H1 (cell line): ENCODE results near the gene EME2. TPM values are rescaled to one million over a fixed set of nuclear protein-coding genes. Genes with fewer than 3 reads are reported as not detected.

Experiments used
- CTCF ChIA-PET: fragments of 300-600 bp; sonication (Branson Sonifier 250); formaldehyde crosslinking; loops from one replicate; lab custom pipeline; 2021; ENCODE audit not compliant: partially characterized antibody; lab: Charles Lee
- POLR2A ChIA-PET: fragments of 300-600 bp; sonication (Branson Sonifier 250); formaldehyde crosslinking; loops from one replicate; lab custom pipeline; 2021; ENCODE audit warnings: inconsistent platforms; ENCODE audit not compliant: partially characterized antibody; lab: Charles Lee
- DNase-seq, 2 experiments: peaks; one replicate each; pipeline versions ENCODE4 v3.0.0 to v3.0.0-alpha.2; 2010 to 2022; ENCODE audit warnings: low spot score in 2 of 2, low read depth in 1 of 2, mixed read lengths in 1 of 2
- FAIRE-seq: peaks from 2 replicates; lab custom pipeline; 2011; peaks lifted over from hg19 to GRCh38; lab: Jason Lieb, UNC
- H2AFZ ChIP-seq: 2 replicates; pipeline ENCODE4 v1.8.1; 2012; ENCODE audit warnings: low read length, inconsistent platforms
- H2AK5ac ChIP-seq: 2 replicates; pipeline ENCODE4 v1.6.1; 2013; ENCODE audit warnings: low read depth, low read length
- H2BK120ac ChIP-seq: replicated peaks from 2 replicates; pipeline ENCODE3; 2013; ENCODE audit warnings: low read depth, low read length, inconsistent platforms
- H2BK12ac ChIP-seq: 2 replicates; pipeline ENCODE4 v1.6.1; 2013; ENCODE audit warnings: low read depth, low read length
- H2BK15ac ChIP-seq: 2 replicates; pipeline ENCODE4 v1.6.1; 2013; ENCODE audit warnings: low read length
- H2BK20ac ChIP-seq: 2 replicates; pipeline ENCODE4 v1.6.1; 2013; ENCODE audit warnings: low read length
- H2BK5ac ChIP-seq: 2 replicates; pipeline ENCODE4 v1.6.1; 2013; ENCODE audit warnings: low read depth, low read length
- H3K14ac ChIP-seq: 2 replicates; pipeline ENCODE4 v1.6.1; 2013; ENCODE audit warnings: inconsistent platforms; ENCODE audit not compliant: insufficient read length
- H3K18ac ChIP-seq: 2 replicates; pipeline ENCODE4 v1.6.1; 2013; ENCODE audit warnings: low read length; ENCODE audit errors: extremely low read depth
- H3K23ac ChIP-seq: 2 replicates; pipeline ENCODE4 v1.6.1; 2013; ENCODE audit warnings: inconsistent platforms; ENCODE audit not compliant: insufficient read length
- H3K23me2 ChIP-seq: 2 replicates; pipeline ENCODE4 v1.6.1; 2013; ENCODE audit warnings: low read depth, low read length
- H3K27ac ChIP-seq: 2 replicates; pipeline ENCODE4 v1.6.1; 2011; ENCODE audit warnings: low read depth, low read length, inconsistent platforms
- H3K27me3 ChIP-seq, 4 experiments: replicated peaks in 1 of 4; 1 replicate in 1 of 4; 2 replicates in 3 of 4; pipeline versions ENCODE4 v1.6.1 to v1.8.1; 2011 to 2013; ENCODE audit warnings: low read length in 3 of 4, mild to moderate bottlenecking in 3 of 4, inconsistent platforms in 2 of 4, mixed read lengths in 2 of 4, moderate library complexity in 1 of 4; ENCODE audit not compliant: control insufficient read depth in 3 of 4, insufficient read depth in 3 of 4; ENCODE audit errors: extremely low read depth in 1 of 4
- H3K36me3 ChIP-seq, 4 experiments: 2 replicates each; pipeline versions ENCODE4 v1.6.1 to v1.8.1; 2011 to 2013; ENCODE audit warnings: mild to moderate bottlenecking in 4 of 4, low read length in 3 of 4, moderate library complexity in 2 of 4, control low read depth in 1 of 4, inconsistent platforms in 1 of 4; ENCODE audit not compliant: insufficient read depth in 4 of 4, control insufficient read depth in 2 of 4
- H3K4ac ChIP-seq: replicated peaks from 2 replicates; pipeline ENCODE3; 2013; ENCODE audit warnings: low read length, low read depth, mixed read lengths, inconsistent platforms; ENCODE audit not compliant: insufficient read length
- H3K4me1 ChIP-seq, 4 experiments: replicated peaks in 1 of 4; 1 replicate in 1 of 4; 2 replicates in 3 of 4; pipeline versions ENCODE4 v1.6.1 to v1.8.1; 2011 to 2013; ENCODE audit warnings: low read length in 3 of 4, inconsistent platforms in 2 of 4, mixed read lengths in 1 of 4; ENCODE audit not compliant: insufficient read depth in 4 of 4, control insufficient read depth in 3 of 4
- H3K4me2 ChIP-seq, 2 experiments: 2 replicates each; pipeline versions ENCODE4 v1.6.1 to v1.8.1; 2011 to 2013; ENCODE audit warnings: low read depth in 2 of 2, low read length in 2 of 2, control low read depth in 1 of 2, inconsistent platforms in 1 of 2, mild to moderate bottlenecking in 1 of 2; ENCODE audit not compliant: insufficient read depth in 1 of 2
- H3K4me3 ChIP-seq, 4 experiments: fragments of 200-600, 300-600 bp in 1 of 4; sonication (generic), shearing (Covaris generic), sonication (Bioruptor Twin) in 1 of 4; 2 replicates each; pipeline versions ENCODE4 v1.5.1 to v1.8.1; 2011 to 2016; ENCODE audit warnings: low read length in 4 of 4, low read depth in 3 of 4, control low read depth in 2 of 4, inconsistent platforms in 2 of 4, mild to moderate bottlenecking in 2 of 4, mixed read lengths in 1 of 4, moderate library complexity in 1 of 4; ENCODE audit not compliant: insufficient read depth in 2 of 4; ENCODE audit errors: extremely low read depth in 1 of 4
- H3K56ac ChIP-seq: replicated peaks from 2 replicates; pipeline ENCODE3; 2013; ENCODE audit warnings: low read depth, mild to moderate bottlenecking, mixed read lengths, low read length, inconsistent platforms; ENCODE audit not compliant: insufficient read length
- H3K79me1 ChIP-seq: 2 replicates; pipeline ENCODE4 v1.6.1; 2013; ENCODE audit warnings: low read depth, low read length, control low read depth
- H3K79me2 ChIP-seq, 2 experiments: 2 replicates each; pipeline versions ENCODE4 v1.6.1 to v1.8.1; 2012 to 2013; ENCODE audit warnings: low read length in 2 of 2, mild to moderate bottlenecking in 2 of 2, inconsistent platforms in 1 of 2; ENCODE audit not compliant: insufficient read depth in 2 of 2, control insufficient read depth in 1 of 2
- H3K9ac ChIP-seq, 4 experiments: replicated peaks in 1 of 4; 1 replicate in 1 of 4; 2 replicates in 3 of 4; pipeline versions ENCODE4 v1.6.1 to v1.8.1; 2011 to 2013; ENCODE audit warnings: low read depth in 3 of 4, low read length in 3 of 4, control low read depth in 2 of 4, mild to moderate bottlenecking in 2 of 4, moderate library complexity in 2 of 4, inconsistent platforms in 1 of 4; ENCODE audit errors: extremely low read depth in 1 of 4
- H3K9me3 ChIP-seq, 2 experiments: 2 replicates each; pipeline versions ENCODE4 v1.6.1 to v1.8.1; 2012 to 2013; ENCODE audit warnings: mild to moderate bottlenecking in 2 of 2, moderate library complexity in 2 of 2, control low read depth in 1 of 2, inconsistent platforms in 1 of 2, low read depth in 1 of 2, low read length in 1 of 2, mixed read lengths in 1 of 2; ENCODE audit not compliant: insufficient read depth in 2 of 2
- H4K20me1 ChIP-seq, 2 experiments: replicated peaks in 1 of 2; 2 replicates each; pipeline versions ENCODE3 to v1.8.1; 2011 to 2013; ENCODE audit warnings: inconsistent platforms in 2 of 2, low read length in 2 of 2, mild to moderate bottlenecking in 1 of 2; ENCODE audit not compliant: insufficient read depth in 2 of 2, control insufficient read depth in 1 of 2
- H4K5ac ChIP-seq: 2 replicates; pipeline ENCODE4 v1.6.1; 2013; ENCODE audit warnings: low read length, low read depth, mixed read lengths, inconsistent platforms; ENCODE audit not compliant: insufficient read length
- H4K8ac ChIP-seq: 2 replicates; pipeline ENCODE4 v1.8.0; 2013; ENCODE audit warnings: mild to moderate bottlenecking, moderate library complexity, low read length, inconsistent platforms; ENCODE audit not compliant: insufficient read depth; ENCODE audit errors: extremely low read depth
- H4K91ac ChIP-seq: replicated peaks from 2 replicates; pipeline ENCODE3; 2013; ENCODE audit warnings: low read length, mixed read lengths, inconsistent platforms; ENCODE audit not compliant: insufficient read length
- ATF3 ChIP-seq: IDR thresholded peaks from 2 replicates; pipeline ENCODE4 v1.6.1; 2011; ENCODE audit warnings: low read depth, mild to moderate bottlenecking, low read length; ENCODE audit not compliant: insufficient read depth
- CEBPB ChIP-seq: IDR thresholded peaks from 2 replicates; pipeline ENCODE4 v1.6.1; 2012; ENCODE audit warnings: low read depth, low read length
- EZH2 ChIP-seq: fragments of 200-600 bp; sonication (generic); IDR thresholded peaks from 2 replicates; pipeline ENCODE4 v1.7.1; 2012; ENCODE audit warnings: low read depth, mild to moderate bottlenecking, moderate library complexity, low read length, inconsistent platforms; ENCODE audit not compliant: severe bottlenecking
- GABPA ChIP-seq: IDR thresholded peaks from 2 replicates; pipeline ENCODE4 v1.6.1; 2011; ENCODE audit warnings: mild to moderate bottlenecking, low read length, moderate library complexity, borderline replicate concordance; ENCODE audit not compliant: insufficient read depth
- HDAC6 ChIP-seq: IDR thresholded peaks from one replicate; pipeline ENCODE4 v1.7.1; 2012; ENCODE audit warnings: low read depth, mild to moderate bottlenecking, inconsistent platforms, low read length, moderate library complexity
- POLR2A ChIP-seq, 2 experiments: IDR thresholded peaks; 1 replicate in 1 of 2; 2 replicates in 1 of 2; pipeline ENCODE4 v1.6.1; 2011; ENCODE audit warnings: low read depth in 2 of 2, low read length in 2 of 2, mild to moderate bottlenecking in 2 of 2; ENCODE audit errors: control extremely low read depth in 1 of 2
- RXRA ChIP-seq: IDR thresholded peaks from 2 replicates; pipeline ENCODE4 v1.6.1; 2011; ENCODE audit warnings: low read depth, mild to moderate bottlenecking, low read length, moderate library complexity; ENCODE audit not compliant: insufficient read depth
- SAP30 ChIP-seq: fragments of 300-600 bp; sonication (generic); IDR thresholded peaks from 2 replicates; pipeline ENCODE4 v1.7.1; 2012; ENCODE audit warnings: low read length, moderate library complexity, mild to moderate bottlenecking, inconsistent platforms; ENCODE audit not compliant: insufficient read depth, insufficient replicate concordance
- SIN3A ChIP-seq, 2 experiments: IDR thresholded peaks in 1 of 2; conservative IDR thresholded peaks in 1 of 2; 2 replicates each; pipeline ENCODE4 v1.6.1; 2011 to 2012; ENCODE audit warnings: low read length in 2 of 2, improper control_type of control experiment in 1 of 2, low read depth in 1 of 2, mild to moderate bottlenecking in 1 of 2
- SP4 ChIP-seq: IDR thresholded peaks from 2 replicates; pipeline ENCODE4 v1.6.1; 2012; ENCODE audit warnings: low read length, inconsistent platforms
- TCF12 ChIP-seq: IDR thresholded peaks from 2 replicates; pipeline ENCODE4 v1.6.1; 2011; ENCODE audit warnings: low read depth, mild to moderate bottlenecking, low read length
- WGBS, 2 experiments: shearing (Covaris generic) in 1 of 2; methylation state at CpG; one replicate each; pipeline versions ENCODE4 v1.1.6 to v1.1.7; 2013 to 2015; ENCODE audit warnings: low lambda C conversion rate in 2 of 2, mixed read lengths in 2 of 2, inconsistent platforms in 1 of 2, low coverage in 1 of 2, missing lambda C conversion rate in 1 of 2; ENCODE audit not compliant: insufficient replicate concordance in 2 of 2, insufficient coverage in 1 of 2, insufficient read length in 1 of 2; ENCODE audit errors: extremely low coverage in 1 of 2, missing lambda C conversion rate in 1 of 2; 5-methylcytosine and 5-hydroxymethylcytosine counted together
- polyA plus RNA-seq, 7 experiments: library from polyadenylated mRNA; depleted of rRNA in 3 of 7; stranded (reverse) in 5 of 7; unstranded in 2 of 7; fragments of >200 nt in 5 of 7; fragments of 200-250 nt in 2 of 7; gene quantifications; 1 replicate in 5 of 7; 2 replicates in 1 of 7; 4 replicates in 1 of 7; pipeline versions ENCODE4 v1.2.1 to v1.2.3, GENCODE V29; 2011 to 2013; ENCODE audit warnings: missing spikeins in 2 of 7, mixed read lengths in 2 of 7
- total RNA-seq: library from RNA; stranded (reverse); fragmentation: NEBNext Ultra II Directional; extraction: Animal tissue kit (Norgen Biotek cat#: 25700); gene quantifications from 2 replicates; pipeline ENCODE4 v1.2.1, GENCODE V29; 2021

Gene EME2
- total and polyA plus RNA-seq, 2 of the 8 experiments (the other 6 are each of a cell fraction or from before 2014, with no cell fraction given) = 13.1 to 19.7 TPM

DNA sequence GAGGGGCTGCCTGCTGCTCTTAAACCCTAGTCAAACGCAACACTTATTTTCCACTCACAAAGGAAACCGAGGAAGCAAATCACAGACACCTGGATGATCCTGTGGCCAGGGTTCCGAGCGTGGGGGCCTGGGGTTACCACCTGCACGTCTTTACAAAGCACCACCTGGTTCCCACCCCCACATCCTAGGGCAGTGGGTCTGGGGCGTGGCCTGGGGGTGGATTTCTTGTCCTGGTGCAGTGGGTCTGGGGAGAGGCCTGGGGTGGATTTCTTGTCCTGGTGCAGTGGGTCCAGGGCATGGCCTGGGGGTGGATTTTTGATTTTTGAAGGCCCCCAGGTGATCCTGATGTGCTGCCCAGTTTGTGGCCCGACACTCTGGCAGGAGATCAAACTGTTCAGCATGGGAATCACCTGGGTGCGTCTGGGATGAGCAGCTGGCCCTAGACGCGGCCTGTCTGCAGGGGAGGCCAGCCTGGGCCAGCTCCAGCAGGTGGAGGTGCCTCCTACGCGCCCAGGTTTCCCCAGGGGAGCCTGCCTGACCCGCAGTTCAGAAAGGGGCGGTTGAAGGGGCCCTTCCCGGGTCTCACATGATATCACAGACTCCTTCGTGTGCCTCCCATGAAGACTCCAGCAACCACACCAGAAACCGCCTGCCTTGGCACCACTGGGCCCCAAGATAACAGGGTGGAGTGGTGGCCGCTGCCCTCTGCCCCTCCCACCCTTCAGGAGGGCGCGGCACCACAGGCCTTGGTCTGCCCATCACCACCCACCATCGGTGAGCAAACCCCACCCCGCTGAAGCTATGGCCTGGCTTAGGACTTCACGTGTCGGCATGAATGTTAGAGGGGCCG is 47.7 kb downstream of the EME2 start:
- H2BK12ac ChIP-seq = no peak overlapping the region
- H3K56ac ChIP-seq = no peak overlapping the region
- no peaks in the 10 kb centered on the region for H3K9me3 ChIP-seq
- no peak overlapping the region for H3K14ac ChIP-seq
- POLR2A ChIA-PET = interaction anchor here (1.0 to 1.5 kb wide), 2 partner anchors 29 to 32 kb away, joined by 3 to 4 read pairs; no protein-coding TSS in a partner anchor
- no peak overlapping the region for H3K9ac ChIP-seq
- peaks cover 0 to 9% (median 4%) of the 10 kb centered on the region in 4 experiments; a peak in 5 of 8 replicates for H3K36me3 ChIP-seq
- no peaks in the 10 kb centered on the region for H3K79me2 ChIP-seq
- DNase-seq (no peak), FAIRE-seq (no peak)
- H3K79me1 ChIP-seq = peaks cover 1% of the 10 kb centered on the region; the same call in 1 of the 2 replicates
- H4K8ac ChIP-seq = peak overlapping the region; percentile 36; the same call in 1 of the 2 replicates
- H3K18ac ChIP-seq = no peak overlapping the region
- H4K5ac ChIP-seq = no peak overlapping the region
- H3K4me1 ChIP-seq = no peaks in the 10 kb centered on the region
- peaks cover 0 to 2% (median 0%) of the 10 kb centered on the region in 4 experiments; a peak in 3 of 7 replicates for H3K27me3 ChIP-seq
- no peak overlapping the region for H2BK120ac ChIP-seq
- no peak overlapping the region for H4K91ac ChIP-seq
- H3K4ac ChIP-seq = no peak overlapping the region
- H3K4me2 ChIP-seq = no peak overlapping the region
- H2BK20ac ChIP-seq = no peak overlapping the region
- H2BK15ac ChIP-seq = no peak overlapping the region
- no peak overlapping the region for H2AFZ ChIP-seq
- H2AK5ac ChIP-seq = no peak overlapping the region
- CTCF ChIA-PET = interaction anchor here (1.5 kb wide), 1 partner anchor 9 kb away, joined by 7 read pairs; no protein-coding TSS in a partner anchor
- H3K23me2 ChIP-seq = no peaks in the 10 kb centered on the region
- H3K23ac ChIP-seq = no peak overlapping the region
- WGBS, 2 experiments = 87% methylated on average over 22 of the region's 25 CpGs; no CpG with 5 or more reads in 1 of the 2 experiments
- no peak overlapping the region for H3K27ac ChIP-seq
- no peak overlapping the region for H3K4me3 ChIP-seq
- H4K20me1 ChIP-seq = peaks cover 4 to 13% of the 10 kb centered on the region in 2 experiments
- H2BK5ac ChIP-seq = no peak overlapping the region
- no peak for TF ChIP-seq EZH2
- no peak for TF ChIP-seq SAP30
- TF ChIP-seq RXRA = no peak
- TF ChIP-seq TCF12 = no peak
- no peak for TF ChIP-seq SIN3A (conservative IDR thresholded peaks at IDR 0.05 in 1 of 2, IDR thresholded peaks at IDR 0.05 in 1 of 2; ENCODE audit: low read depth in 1 of 2, low read length in 2 of 2)
- TF ChIP-seq GABPA = no peak
- no peak for TF ChIP-seq HDAC6
- no peak for TF ChIP-seq ATF3
- no peak for TF ChIP-seq POLR2A (IDR thresholded peaks at IDR 0.05; ENCODE audit: control extremely low read depth in 1 of 2, low read depth in 2 of 2, low read length in 2 of 2)
- TF ChIP-seq CEBPB = no peak
- TF ChIP-seq SP4 = no peak
